Measurements from ENCODE around the gene FLYWCH2. TPM values are rescaled to one million over a fixed set of nuclear protein-coding genes. Genes with fewer than 3 reads are reported as not detected.

FLYWCH2 gene
- total RNA-seq, 1 donor from 2014 or later = 26.9 TPM

- no peak for TF ChIP-seq CTCF (IDR thresholded peaks at IDR 0.05; ENCODE audit: unreplicated experiment)
- Mint-ChIP-seq H3K4me1 (ENCODE audit: low read depth) (peaks cover 3% of the 10 kb centered on the region), H3K27ac (peak overlapping the region; percentile 33), H3K4me3 (ENCODE audit: low read depth) (no peak overlapping the region), H3K36me3 (ENCODE audit: insufficient read depth) (no peaks in the 10 kb centered on the region), H3K27me3 (peaks cover 12% of the 10 kb centered on the region), H3K9me3 (ENCODE audit: low read depth) (no peaks in the 10 kb centered on the region)
- DNase-seq (ENCODE audit: low spot score, unreplicated experiment) = no peak
Observed at GRCh38 chr16:2836646-2837508, 46.1 kb upstream of the FLYWCH2 start.

DNA sequence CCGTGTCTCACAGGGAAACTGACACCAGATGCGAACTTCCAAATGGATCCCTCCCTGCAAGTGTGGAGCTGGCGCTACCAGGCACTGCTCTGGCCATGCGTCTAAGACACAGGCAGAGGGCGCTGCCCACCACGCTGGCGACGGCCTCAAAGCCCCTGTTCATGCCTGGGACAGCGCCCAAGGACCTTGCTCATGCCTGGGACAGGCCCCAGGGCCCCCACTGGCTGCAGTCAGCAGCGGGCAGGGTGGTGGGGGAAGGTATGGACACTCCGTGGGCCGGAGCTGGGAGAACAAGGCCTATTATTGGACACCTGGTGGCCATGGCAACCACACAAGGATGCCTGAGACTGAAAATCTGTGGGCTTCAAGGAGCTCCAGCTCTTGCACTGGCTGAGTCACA, 44.1 kb upstream of the FLYWCH2 start:
- Mint-ChIP-seq H3K4me1 (ENCODE audit: low read depth) (peaks cover 3% of the 10 kb centered on the region), H3K4me3 (ENCODE audit: low read depth) (no peak overlapping the region), H3K36me3 (ENCODE audit: insufficient read depth) (no peaks in the 10 kb centered on the region), H3K27ac (no peak overlapping the region), H3K27me3 (peaks cover 11% of the 10 kb centered on the region), H3K9me3 (ENCODE audit: low read depth) (no peaks in the 10 kb centered on the region)
- DNase-seq (ENCODE audit: low spot score, unreplicated experiment) = peak; percentile 62
- TF ChIP-seq CTCF (IDR thresholded peaks at IDR 0.05; ENCODE audit: unreplicated experiment) = peak; percentile 92

DNA sequence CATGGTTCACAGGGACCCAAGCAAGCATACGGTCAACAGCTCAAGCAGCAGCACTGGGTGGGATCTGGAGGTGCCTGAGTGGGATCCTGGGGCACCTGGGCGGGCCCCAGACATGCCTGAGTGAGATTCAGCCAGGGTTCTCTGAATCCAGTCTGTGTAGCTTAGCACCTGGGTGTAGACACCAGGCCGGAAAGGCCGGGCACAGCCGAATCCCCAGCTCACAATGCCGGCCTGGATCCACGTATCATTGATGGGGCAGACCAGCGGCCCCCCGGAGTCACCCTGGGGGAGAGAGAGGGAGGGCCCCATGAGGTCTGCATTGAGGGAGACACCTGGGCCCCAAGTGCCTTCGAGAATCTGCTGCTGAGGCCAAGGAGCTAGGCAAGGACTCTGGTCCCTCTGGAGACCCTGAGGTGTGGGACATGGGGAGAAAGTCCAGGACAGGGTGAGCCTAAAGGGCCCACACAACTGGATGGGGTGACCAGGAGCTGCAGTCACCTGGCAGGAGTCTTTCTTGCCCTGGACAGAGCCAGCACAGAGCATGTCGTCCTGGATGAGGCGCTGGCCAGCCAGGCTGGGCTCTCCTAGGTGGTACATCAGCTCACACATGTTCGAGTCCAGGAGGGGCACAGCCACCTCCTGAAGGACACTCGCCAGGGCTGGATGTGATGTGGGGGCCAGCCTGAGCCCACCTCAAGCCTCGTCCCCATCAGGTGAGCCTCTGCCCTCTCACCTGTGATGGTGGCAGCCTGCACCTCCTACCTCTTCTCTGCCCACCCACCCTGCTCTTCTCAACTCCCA, 43.2 kb upstream of the FLYWCH2 start:
- no peak overlapping the region for H3K27ac Mint-ChIP-seq
- no peaks in the 10 kb centered on the region for H3K36me3 Mint-ChIP-seq (ENCODE audit: insufficient read depth)

GRCh38 chr16:2840914-2841313, 42.1 kb upstream of the FLYWCH2 start:
- H3K4me3 Mint-ChIP-seq (ENCODE audit: low read depth) = no peak overlapping the region
- H3K27me3 Mint-ChIP-seq = peaks cover 11% of the 10 kb centered on the region
- no peaks in the 10 kb centered on the region for H3K36me3 Mint-ChIP-seq (ENCODE audit: insufficient read depth)
- no peaks in the 10 kb centered on the region for H3K9me3 Mint-ChIP-seq (ENCODE audit: low read depth)
- no peak for TF ChIP-seq CTCF (IDR thresholded peaks at IDR 0.05; ENCODE audit: unreplicated experiment)
- no peak for DNase-seq (ENCODE audit: low spot score, unreplicated experiment)
- no peak overlapping the region for H3K27ac Mint-ChIP-seq
- H3K4me1 Mint-ChIP-seq (ENCODE audit: low read depth) = peaks cover 3% of the 10 kb centered on the region

More for the DNA sequence above, 43.2 kb upstream of the FLYWCH2 start:
- Mint-ChIP-seq H3K4me1 (ENCODE audit: low read depth) (peaks cover 3% of the 10 kb centered on the region), H3K27me3 (peaks cover 11% of the 10 kb centered on the region), H3K4me3 (ENCODE audit: low read depth) (no peak overlapping the region), H3K9me3 (ENCODE audit: low read depth) (no peaks in the 10 kb centered on the region)
- TF ChIP-seq CTCF (IDR thresholded peaks at IDR 0.05; ENCODE audit: unreplicated experiment) = no peak
- no peak for DNase-seq (ENCODE audit: low spot score, unreplicated experiment)

GRCh38 chr16:2841606-2842339, 41.2 kb upstream of the FLYWCH2 start:
- H3K27ac Mint-ChIP-seq = no peak overlapping the region
- peaks cover 11% of the 10 kb centered on the region for H3K27me3 Mint-ChIP-seq
- peaks cover 5% of the 10 kb centered on the region for H3K4me1 Mint-ChIP-seq (ENCODE audit: low read depth)
- no peak for DNase-seq (ENCODE audit: low spot score, unreplicated experiment)
- no peaks in the 10 kb centered on the region for H3K36me3 Mint-ChIP-seq (ENCODE audit: insufficient read depth)
- TF ChIP-seq CTCF (IDR thresholded peaks at IDR 0.05; ENCODE audit: unreplicated experiment) = no peak
- no peaks in the 10 kb centered on the region for H3K9me3 Mint-ChIP-seq (ENCODE audit: low read depth)
- no peak overlapping the region for H3K4me3 Mint-ChIP-seq (ENCODE audit: low read depth)
